Activated CD4-positive, alpha-beta memory T cell treated with anti-CD3 and anti-CD28 coated beads, Interleukin-2, amount 10 ng/mL, durations not matched to agents 7 days and 5 days (primary cell): ENCODE results near the gene ACTA1. TPM values are rescaled to one million over a fixed set of nuclear protein-coding genes. Genes with fewer than 3 reads are reported as not detected.
"Not testable (repeated sequence)": the region's sequence is repeated elsewhere in the genome, so short reads cannot be mapped to it uniquely, and the experiment has no call there.

Experiments
- CTCF ChIA-PET: fragments of 350-600 bp; sonication (Branson Sonifier 250); formaldehyde crosslinking; loops from one replicate; lab custom pipeline; 2021; ENCODE audit warnings: antibody characterized with exemption, inconsistent platforms; lab: Charles Lee
- POLR2A ChIA-PET: fragments of 350-600 bp; sonication (Branson Sonifier 250); formaldehyde crosslinking; loops from one replicate; lab custom pipeline; 2021; ENCODE audit warnings: antibody characterized with exemption; lab: Charles Lee
- DNase-seq: peaks from one replicate; pipeline ENCODE4 v3.0.0-alpha.2; 2020
- H3K27ac Mint-ChIP-seq: one replicate; pipeline ENCODE4 v1.8.0; 2021; ENCODE audit warnings: mild to moderate bottlenecking, mixed read lengths
- H3K27me3 Mint-ChIP-seq: one replicate; pipeline ENCODE4 v1.8.0; 2021; ENCODE audit warnings: mixed read lengths
- H3K36me3 Mint-ChIP-seq: one replicate; pipeline ENCODE4 v1.8.0; 2021; ENCODE audit warnings: low read depth, mixed read lengths
- H3K4me1 Mint-ChIP-seq: one replicate; pipeline ENCODE4 v1.8.0; 2021; ENCODE audit warnings: mixed read lengths
- H3K4me3 Mint-ChIP-seq: one replicate; pipeline ENCODE4 v1.8.0; 2021; ENCODE audit warnings: mild to moderate bottlenecking, mixed read lengths
- H3K9me3 Mint-ChIP-seq: one replicate; pipeline ENCODE4 v1.8.0; 2021; ENCODE audit warnings: mixed read lengths
- total RNA-seq, 2 experiments: library from RNA; stranded (reverse); gene quantifications; one replicate each; pipeline ENCODE4 v1.2.3, GENCODE V29; 2021

ACTA1 gene
- total RNA-seq, 2 experiments from 2014 or later: not detected

DNA sequence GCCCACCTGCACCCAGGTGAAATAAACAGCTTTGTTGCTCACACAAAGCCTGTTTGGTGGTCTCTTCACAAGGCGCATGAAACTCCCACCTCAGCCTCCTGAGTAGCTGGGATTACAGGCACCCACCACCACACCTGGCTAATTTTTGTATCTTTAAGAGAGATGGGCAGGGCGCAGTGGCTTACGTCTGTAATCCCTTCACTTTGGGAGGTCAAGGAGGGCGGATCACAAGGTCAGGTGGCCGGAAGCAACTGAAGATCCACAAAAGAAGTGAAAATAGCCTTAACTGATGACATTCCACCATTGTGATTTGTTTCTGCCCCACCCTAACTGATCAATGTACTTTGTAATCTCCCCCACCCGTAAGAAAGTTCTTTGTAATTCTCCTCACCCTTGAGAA is 15.3 kb downstream of the ACTA1 start:
- H3K4me3 Mint-ChIP-seq, H3K9me3 Mint-ChIP-seq, CTCF ChIA-PET, H3K27ac Mint-ChIP-seq, DNase-seq, H3K4me1 Mint-ChIP-seq, POLR2A ChIA-PET, H3K36me3 Mint-ChIP-seq: not testable (repeated sequence)
- H3K27me3 Mint-ChIP-seq: peaks cover 18% of the 10 kb centered on the region

GRCh38 chr1:229412810-229413209 is 21.1 kb downstream of the ACTA1 start:
- H3K9me3 Mint-ChIP-seq, DNase-seq, POLR2A ChIA-PET, H3K4me3 Mint-ChIP-seq, H3K36me3 Mint-ChIP-seq, CTCF ChIA-PET, H3K27ac Mint-ChIP-seq: not testable (repeated sequence)
- Mint-ChIP-seq H3K4me1 (peaks cover 15% of the 10 kb centered on the region), H3K27me3 (peaks cover 53% of the 10 kb centered on the region)

DNA sequence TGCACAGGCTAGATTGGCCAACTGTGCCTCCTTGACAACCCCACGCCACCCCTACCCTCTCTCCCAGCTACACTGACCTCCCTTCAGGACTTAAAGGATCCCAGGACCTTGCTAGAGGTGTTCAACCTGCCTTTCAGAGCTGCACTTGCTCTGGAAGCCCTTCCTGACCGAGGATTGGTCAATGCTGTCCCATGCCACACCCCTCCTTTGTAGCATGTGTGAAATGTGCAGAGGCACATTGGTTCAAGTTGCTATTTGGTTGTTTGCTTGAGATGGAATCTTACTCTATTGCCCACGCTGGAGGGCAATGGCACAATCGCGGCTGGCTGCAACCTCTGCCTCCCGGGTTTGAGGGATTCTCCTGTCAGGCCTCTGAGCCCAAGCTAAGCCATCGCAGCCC is 21.8 kb downstream of the ACTA1 start:
- Mint-ChIP-seq H3K4me3 (no peak overlapping the region), H3K27ac (no peak overlapping the region), H3K27me3 (peaks cover 59% of the 10 kb centered on the region), H3K9me3 (no peaks in the 10 kb centered on the region), H3K36me3 (no peaks in the 10 kb centered on the region), H3K4me1 (peaks cover 17% of the 10 kb centered on the region)
- DNase-seq: no peak
- ChIA-PET CTCF (interaction anchor here (2.4 kb wide), 1 partner anchor 70 kb away, joined by 6 read pairs; no protein-coding TSS in a partner anchor), POLR2A (no interaction called here)

GRCh38 chr1:229411434-229412055 is 22.3 kb downstream of the ACTA1 start:
- H3K36me3 Mint-ChIP-seq: no peaks in the 10 kb centered on the region
- DNase-seq: no peak
- POLR2A ChIA-PET: no interaction called here
- peaks cover 18% of the 10 kb centered on the region for H3K4me1 Mint-ChIP-seq
- H3K27ac Mint-ChIP-seq: no peak overlapping the region
- no peak overlapping the region for H3K4me3 Mint-ChIP-seq
- peaks cover 64% of the 10 kb centered on the region for H3K27me3 Mint-ChIP-seq
- CTCF ChIA-PET: interaction anchor here (2.4 kb wide), 1 partner anchor 71 kb away, joined by 6 read pairs; no protein-coding TSS in a partner anchor
- no peaks in the 10 kb centered on the region for H3K9me3 Mint-ChIP-seq

DNA sequence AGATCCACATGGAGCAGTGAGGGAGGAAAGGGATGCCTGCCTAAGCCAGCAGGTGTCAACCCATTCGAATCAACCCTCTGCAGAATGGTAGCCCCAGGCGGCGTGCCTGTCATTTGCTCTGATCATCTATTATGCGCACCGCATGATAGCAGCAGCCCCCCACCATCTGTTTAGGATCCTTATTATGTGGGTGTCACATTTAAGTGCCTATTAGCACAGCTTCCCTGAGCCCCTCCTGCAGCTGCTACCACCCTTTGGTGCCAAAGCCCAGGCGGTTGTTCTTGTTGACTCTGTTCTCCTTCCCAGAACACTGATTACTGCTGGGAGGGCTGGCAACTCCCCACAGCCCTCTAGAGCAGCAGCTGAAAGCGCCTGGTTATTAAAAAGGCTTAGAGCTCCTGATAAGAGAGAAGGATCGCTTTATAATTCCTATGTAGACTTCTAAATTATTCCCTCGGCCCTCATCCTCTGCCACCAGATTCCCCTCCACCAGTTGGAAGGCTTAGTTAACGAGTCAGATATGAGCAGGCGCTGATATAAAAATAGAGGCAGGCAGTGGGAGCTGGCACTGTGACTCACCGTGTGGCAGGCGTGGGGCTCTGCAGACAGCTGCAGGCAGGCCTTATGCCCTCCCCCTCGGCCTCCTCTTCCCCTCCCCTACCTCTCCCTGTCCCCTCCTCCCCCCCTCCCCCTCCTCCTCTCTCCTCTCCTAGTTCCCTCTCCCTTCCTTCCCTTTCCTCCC is 23.0 kb downstream of the ACTA1 start:
- no peaks in the 10 kb centered on the region for H3K9me3 Mint-ChIP-seq
- H3K36me3 Mint-ChIP-seq: no peaks in the 10 kb centered on the region
- ChIA-PET CTCF (interaction anchor here (2.4 kb wide), 1 partner anchor 71 kb away, joined by 6 read pairs; no protein-coding TSS in a partner anchor), POLR2A (interaction anchor here (1.1 to 1.7 kb wide), 2 partner anchors 29 to 156 kb away, joined by 3 to 5 read pairs; no protein-coding TSS in a partner anchor)
- H3K27ac Mint-ChIP-seq: no peak overlapping the region
- H3K4me3 Mint-ChIP-seq: no peak overlapping the region
- no peak for DNase-seq
- H3K4me1 Mint-ChIP-seq: peaks cover 18% of the 10 kb centered on the region
- peaks cover 67% of the 10 kb centered on the region for H3K27me3 Mint-ChIP-seq

DNA sequence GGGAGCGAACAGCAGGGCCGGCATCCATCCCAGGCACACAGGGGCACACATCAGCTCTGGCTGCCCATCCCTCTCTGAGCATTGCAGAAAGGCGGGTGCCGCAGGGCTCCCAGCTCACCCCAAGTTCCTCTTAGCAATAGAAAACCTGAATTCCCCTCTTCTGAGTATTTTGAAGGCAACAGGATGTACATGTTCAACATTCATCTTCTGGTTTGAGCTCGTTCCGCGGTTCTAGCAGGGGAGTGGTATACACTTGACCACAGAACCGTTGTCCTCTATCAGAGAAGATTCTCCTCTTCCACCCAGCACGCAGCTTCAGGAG is 23.6 kb downstream of the ACTA1 start:
- Mint-ChIP-seq H3K36me3 (no peaks in the 10 kb centered on the region), H3K9me3 (no peaks in the 10 kb centered on the region), H3K27ac (no peak overlapping the region), H3K4me3 (no peak overlapping the region), H3K4me1 (peaks cover 18% of the 10 kb centered on the region), H3K27me3 (peaks cover 72% of the 10 kb centered on the region)
- DNase-seq: no peak
- POLR2A ChIA-PET: interaction anchor here (1.1 to 1.7 kb wide), 2 partner anchors 30 to 155 kb away, joined by 3 to 5 read pairs; no protein-coding TSS in a partner anchor
- CTCF ChIA-PET: interaction anchor here (2.4 kb wide), 1 partner anchor 72 kb away, joined by 6 read pairs; no protein-coding TSS in a partner anchor

GRCh38 chr1:229409616-229410369 is 24.1 kb downstream of the ACTA1 start:
- no peak overlapping the region for H3K27ac Mint-ChIP-seq
- POLR2A ChIA-PET: interaction anchor here (1.1 to 1.7 kb wide), 2 partner anchors 30 to 155 kb away, joined by 3 to 5 read pairs; no protein-coding TSS in a partner anchor

DNA sequence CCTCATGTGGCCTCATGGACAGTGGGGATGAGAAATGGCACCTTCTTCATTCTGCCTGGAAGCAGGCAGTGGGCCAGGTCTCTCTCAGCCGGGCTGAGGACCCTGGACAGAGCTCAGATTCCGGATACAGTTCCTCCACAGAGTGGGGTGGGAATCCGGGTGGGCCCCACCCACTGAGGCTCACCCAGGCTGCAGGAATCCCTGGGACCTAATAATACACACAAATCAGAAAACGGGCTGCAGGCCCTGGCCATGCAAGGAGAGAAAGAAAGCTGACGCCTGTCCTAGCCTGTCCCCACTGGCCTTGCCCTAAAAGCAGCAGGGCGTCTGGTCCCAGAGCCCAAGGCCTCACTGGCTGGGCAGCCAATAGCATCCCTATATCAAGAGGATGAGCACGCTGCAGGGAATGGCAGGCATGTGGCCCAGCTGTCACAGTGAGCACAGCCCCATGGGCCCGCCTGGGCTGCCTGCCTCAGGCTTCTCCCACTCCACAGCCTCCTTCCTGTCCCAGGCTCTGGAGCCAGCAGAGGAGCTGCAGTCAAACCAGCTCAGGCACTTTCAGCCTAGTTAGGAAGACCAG is 25.3 kb downstream of the ACTA1 start:
- no peaks in the 10 kb centered on the region for H3K9me3 Mint-ChIP-seq
- peaks cover 18% of the 10 kb centered on the region for H3K4me1 Mint-ChIP-seq
- H3K27me3 Mint-ChIP-seq: peaks cover 69% of the 10 kb centered on the region
- H3K27ac Mint-ChIP-seq: no peak overlapping the region
- H3K36me3 Mint-ChIP-seq: no peaks in the 10 kb centered on the region
- POLR2A ChIA-PET: no interaction called here
- no peak overlapping the region for H3K4me3 Mint-ChIP-seq
- DNase-seq: no peak
- CTCF ChIA-PET: interaction anchor here (0.5 to 1.5 kb wide), 2 partner anchors 12 to 35 kb away, joined by 3 to 4 read pairs; no protein-coding TSS in a partner anchor

More at GRCh38 chr1:229409616-229410369, 24.1 kb downstream of the ACTA1 start:
- Mint-ChIP-seq H3K9me3 (no peaks in the 10 kb centered on the region), H3K4me3 (no peak overlapping the region), H3K4me1 (peaks cover 18% of the 10 kb centered on the region), H3K27me3 (peaks cover 75% of the 10 kb centered on the region), H3K36me3 (no peaks in the 10 kb centered on the region)
- CTCF ChIA-PET: interaction anchor here (1.5 to 2.4 kb wide), 2 partner anchors 11 to 72 kb away, joined by 4 to 6 read pairs; no protein-coding TSS in a partner anchor
- no peak for DNase-seq

DNA sequence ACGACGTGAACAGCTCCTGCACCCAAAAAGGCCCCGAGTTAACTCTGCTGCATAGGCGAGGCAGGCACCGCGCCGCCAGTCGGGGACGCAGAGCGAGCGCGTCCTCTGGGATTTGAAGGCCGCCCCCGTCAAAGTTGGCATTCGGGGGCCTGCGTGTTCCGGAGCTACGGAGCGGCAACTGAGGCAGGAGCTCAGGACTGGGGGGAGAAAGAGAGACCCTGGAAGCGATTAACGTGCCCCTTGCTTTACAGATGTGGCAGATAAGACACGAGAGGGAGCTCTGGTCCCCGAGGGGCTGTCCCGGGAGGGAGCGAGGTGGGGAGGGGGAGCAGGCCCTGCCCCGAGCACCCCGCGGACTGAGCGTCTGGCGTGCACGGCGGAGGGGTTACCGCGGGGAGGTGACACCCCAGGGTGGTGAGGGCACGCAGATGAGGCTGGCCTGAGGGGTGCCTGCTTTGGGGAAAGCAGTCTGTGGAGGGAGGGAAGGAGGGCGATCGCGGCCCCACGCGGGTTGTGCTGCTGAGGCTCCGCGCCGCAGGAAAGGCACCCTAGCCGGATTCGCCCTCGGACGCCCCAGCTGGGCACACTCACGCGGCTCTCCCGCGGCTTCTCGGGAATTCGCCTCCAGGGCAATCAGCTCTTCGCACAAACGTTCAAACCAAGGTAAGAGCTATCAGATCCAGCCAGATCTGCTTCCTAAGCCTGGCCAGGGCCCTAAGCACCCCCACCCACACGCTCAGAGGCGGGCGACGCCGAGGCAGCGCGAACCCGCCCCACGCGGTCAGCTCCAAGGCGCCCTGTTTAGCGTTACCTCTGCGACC is 26.5 kb downstream of the ACTA1 start:
- ChIA-PET CTCF (interaction anchor here (0.5 kb wide), 1 partner anchor 36 kb away, joined by 3 read pairs; no protein-coding TSS in a partner anchor), POLR2A (no interaction called here)
- H3K9me3 Mint-ChIP-seq: no peaks in the 10 kb centered on the region
- no peaks in the 10 kb centered on the region for H3K36me3 Mint-ChIP-seq
- H3K4me3 Mint-ChIP-seq: no peak overlapping the region
- peaks cover 65% of the 10 kb centered on the region for H3K27me3 Mint-ChIP-seq
- H3K27ac Mint-ChIP-seq: no peak overlapping the region
- peaks cover 18% of the 10 kb centered on the region for H3K4me1 Mint-ChIP-seq
- DNase-seq: no peak

- H3K36me3 Mint-ChIP-seq: no peaks in the 10 kb centered on the region
- H3K27ac Mint-ChIP-seq: no peak overlapping the region
- H3K9me3 Mint-ChIP-seq: no peaks in the 10 kb centered on the region
- DNase-seq: no peak
- H3K4me3 Mint-ChIP-seq: no peak overlapping the region
- H3K4me1 Mint-ChIP-seq: peaks cover 18% of the 10 kb centered on the region
- CTCF ChIA-PET: no interaction called here
- POLR2A ChIA-PET: no interaction called here
- H3K27me3 Mint-ChIP-seq: peaks cover 63% of the 10 kb centered on the region
These were observed 27.1 kb downstream of the ACTA1 start for GRCh38 chr1:229406798-229407197.

GRCh38 chr1:229403573-229403972 is 30.3 kb downstream of the ACTA1 start:
- H3K27me3 Mint-ChIP-seq: peaks cover 54% of the 10 kb centered on the region
- no peaks in the 10 kb centered on the region for H3K36me3 Mint-ChIP-seq
- no peak overlapping the region for H3K4me3 Mint-ChIP-seq
- CTCF ChIA-PET: interaction anchor here (1.1 kb wide), 1 partner anchor 15 kb away, joined by 3 read pairs; no protein-coding TSS in a partner anchor
- H3K27ac Mint-ChIP-seq: no peak overlapping the region
- H3K4me1 Mint-ChIP-seq: peaks cover 3% of the 10 kb centered on the region
- POLR2A ChIA-PET: no interaction called here
- DNase-seq: no peak
- H3K9me3 Mint-ChIP-seq: no peaks in the 10 kb centered on the region

- Mint-ChIP-seq H3K4me3 (no peak overlapping the region), H3K27ac (no peak overlapping the region), H3K9me3 (no peaks in the 10 kb centered on the region), H3K27me3 (peaks cover 50% of the 10 kb centered on the region), H3K4me1 (peaks cover 3% of the 10 kb centered on the region), H3K36me3 (no peaks in the 10 kb centered on the region)
- no peak for DNase-seq
- ChIA-PET CTCF (interaction anchor here (0.9 kb wide), 1 partner anchor 16 kb away, joined by 7 read pairs; no protein-coding TSS in a partner anchor), POLR2A (no interaction called here)
These were observed 30.9 kb downstream of the ACTA1 start for GRCh38 chr1:229402993-229403392.
